Daoy (cell line): Measurements from ENCODE around the gene GAK. TPM values are rescaled to one million over a fixed set of nuclear protein-coding genes. Genes with fewer than 3 reads are reported as not detected.

Experiments used
- DNase-seq: peaks from one replicate; pipeline ENCODE4 v3.0.0-alpha.2; 2015; ENCODE audit warnings: low read depth
- total RNA-seq: library from RNA; depleted of rRNA; stranded (reverse); fragments of >200 nt; shearing (Covaris generic); gene quantifications from 2 replicates; pipeline ENCODE4 v1.2.3, GENCODE V29; 2014

Gene GAK
- total RNA-seq, 1 experiment from 2014 or later, result 71.9 TPM

DNA sequence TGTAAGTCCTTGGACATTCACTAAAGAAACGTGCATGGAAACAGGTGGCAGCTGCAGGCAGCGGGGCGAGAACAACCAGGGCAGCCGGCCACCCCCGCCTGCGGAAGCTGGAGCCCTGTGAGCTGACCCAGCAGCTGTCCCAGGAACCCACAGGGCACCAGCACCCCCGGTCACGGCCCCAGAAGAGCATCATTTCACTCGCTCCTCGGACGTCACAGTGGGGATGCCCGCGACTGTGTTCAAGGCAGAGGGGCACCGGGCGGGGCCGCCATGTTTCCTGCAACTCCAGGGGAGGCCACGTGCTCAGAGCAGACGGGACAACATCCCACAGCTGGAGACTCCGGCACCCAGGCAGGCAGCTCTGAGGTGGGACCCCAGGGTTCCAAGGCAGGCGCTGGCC, 61.2 kb downstream of the GAK start:
- no peak for DNase-seq

DNA sequence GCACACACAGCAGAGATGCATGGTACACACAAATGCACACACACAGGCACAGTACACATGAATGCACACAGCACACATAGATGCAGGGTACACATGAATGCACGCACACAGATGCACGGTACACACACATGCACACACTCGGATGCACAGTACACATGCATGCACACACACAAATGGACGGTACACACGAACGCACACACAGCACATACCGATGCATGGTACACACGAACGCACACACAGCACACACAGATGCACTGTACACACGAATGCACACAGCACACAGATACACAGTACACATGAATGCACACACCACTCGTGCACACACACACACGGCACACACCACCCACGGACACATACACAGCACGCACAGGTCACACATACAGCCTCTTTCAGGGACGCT, 62.3 kb downstream of the GAK start:
- no peak for DNase-seq

DNA sequence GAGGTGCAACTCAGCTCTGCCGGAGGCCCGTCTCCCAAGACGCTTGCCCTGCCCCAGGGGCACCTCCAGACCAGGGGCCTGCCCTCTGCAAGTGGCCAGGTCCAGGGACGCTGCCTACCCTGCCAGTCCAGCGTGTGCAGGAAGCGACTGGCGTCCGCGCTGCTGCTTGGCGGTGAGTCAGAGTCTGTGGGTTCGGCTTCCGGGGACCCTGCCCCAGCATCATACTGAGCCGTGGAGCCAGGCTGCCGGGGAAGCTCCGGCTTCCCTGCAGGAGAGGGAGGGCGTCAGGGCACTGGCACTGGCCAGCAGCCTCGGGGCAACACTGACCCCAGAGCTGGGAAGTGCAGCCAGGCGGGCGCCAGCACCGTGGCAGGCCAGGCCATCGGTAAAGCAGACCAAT, 63.7 kb downstream of the GAK start:
- DNase-seq, result no peak

DNA sequence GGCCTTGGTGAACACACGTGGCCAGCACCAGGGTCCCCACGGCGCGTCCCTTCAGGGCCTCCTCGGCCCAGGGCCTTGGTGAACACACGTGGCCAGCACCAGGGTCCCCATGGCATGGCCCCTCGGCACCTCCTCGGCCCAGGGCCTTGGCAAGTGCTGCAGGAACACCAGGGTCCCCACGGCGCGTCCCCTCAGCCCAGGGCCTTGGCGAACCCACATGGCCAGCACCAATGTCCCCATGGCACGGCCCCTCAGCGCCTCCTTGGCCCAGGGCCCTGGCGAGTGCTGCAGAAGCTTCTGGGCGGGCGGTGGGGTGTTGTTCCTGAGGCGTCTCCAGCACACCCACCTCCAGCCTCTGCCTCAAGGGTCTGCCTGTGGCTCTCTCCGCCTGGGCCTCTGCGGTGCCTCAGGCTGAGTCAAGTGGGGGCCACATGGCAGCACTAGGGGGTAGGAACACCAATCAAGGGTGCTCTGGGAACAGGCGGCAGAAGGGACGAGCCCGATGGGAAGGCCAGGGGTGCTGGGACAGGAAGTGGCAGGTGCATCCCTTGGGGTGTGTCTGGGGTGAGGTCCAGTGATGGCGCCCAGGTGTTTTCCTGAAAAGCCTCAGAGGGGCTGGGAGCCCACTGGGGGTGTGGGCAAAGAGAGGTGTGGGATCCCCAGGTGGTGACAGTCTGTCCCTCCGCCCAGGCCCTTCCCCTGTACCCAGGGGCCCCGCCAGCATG, 64.4 kb downstream of the GAK start:
- DNase-seq, result no peak

DNA sequence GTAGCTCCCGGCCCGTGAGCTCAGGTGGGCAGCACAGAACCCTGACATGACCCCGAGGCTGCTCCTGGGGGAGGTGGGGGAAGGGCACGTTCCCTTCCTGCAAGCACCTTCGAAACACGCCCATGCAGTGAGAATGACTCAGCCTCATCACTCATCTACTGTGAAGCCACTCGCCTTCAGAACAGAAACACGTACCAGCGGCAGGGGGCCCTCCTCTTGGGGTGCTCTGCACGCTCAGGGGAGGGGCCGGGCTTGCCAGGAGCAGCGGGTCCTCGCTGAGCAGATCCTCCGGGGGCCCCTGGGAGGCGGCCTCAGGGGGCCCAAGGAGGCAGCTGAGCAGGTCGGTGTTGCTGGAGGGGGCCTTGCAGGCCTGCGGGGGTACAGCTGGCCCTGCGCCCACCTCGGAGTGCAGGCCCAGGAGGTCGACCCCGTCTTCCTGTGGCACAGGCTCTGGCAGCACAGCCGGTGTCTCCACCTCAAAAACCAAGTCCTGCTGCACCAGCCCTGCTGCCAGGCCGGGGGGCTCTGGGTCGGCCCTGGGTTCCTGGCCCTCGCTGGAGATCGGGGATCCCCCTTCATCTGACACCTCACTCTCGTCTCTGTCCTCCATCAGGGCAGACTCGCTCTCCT, 65.2 kb downstream of the GAK start:
- DNase-seq, result peak; percentile 49

DNA sequence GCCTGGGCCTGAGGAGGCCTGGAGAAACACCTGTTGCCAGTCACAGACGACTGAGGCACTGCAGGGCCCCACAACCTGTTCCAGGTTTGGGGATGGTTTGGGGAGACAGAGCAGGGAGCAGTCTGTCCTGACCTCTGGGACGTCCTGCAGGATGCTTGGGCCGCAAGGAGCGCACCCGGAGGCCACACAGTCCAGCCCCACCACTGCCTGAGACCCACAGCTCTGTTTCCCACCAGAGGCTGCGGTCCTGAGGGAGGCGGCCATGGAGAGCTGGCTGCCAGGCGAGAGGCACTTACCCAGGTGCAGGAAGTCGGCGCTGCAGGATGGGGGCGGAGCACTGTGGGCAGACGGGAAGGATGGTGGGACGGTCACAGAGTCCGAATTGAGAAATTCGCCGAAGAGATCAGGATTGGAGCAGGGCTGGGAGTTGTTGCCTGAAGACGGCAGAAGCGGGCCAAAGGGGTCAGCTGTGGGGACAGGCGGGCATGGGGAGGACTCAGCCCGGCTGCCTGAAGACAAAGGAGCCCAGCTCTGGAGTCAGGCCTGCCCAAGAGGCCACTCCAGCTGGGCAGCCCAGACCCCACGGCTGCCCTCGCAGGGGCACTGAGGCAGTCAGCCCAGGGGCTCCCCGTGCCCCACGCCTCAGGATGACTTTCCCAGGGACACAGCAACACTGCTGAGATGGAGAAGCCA, 65.9 kb downstream of the GAK start:
- no peak for DNase-seq

DNA sequence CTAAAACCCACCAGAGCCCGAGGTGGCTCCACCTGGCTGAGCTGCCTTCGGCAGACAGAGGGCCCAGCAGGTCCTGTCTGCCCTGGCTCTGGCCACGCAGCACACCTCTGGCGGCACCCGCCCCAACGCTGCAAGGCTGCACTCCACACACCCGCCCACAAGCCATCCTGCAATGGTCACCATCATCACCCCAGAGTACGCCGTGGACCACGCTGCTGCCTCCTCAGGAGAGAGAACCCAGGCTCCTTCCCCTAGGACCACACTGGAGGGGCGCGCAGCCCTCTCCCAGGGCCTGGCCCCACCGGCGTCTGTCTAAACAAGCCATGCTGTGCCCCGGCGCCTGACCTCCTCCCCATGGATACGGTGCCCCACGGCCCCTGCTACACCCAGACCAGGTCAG, 66.5 kb downstream of the GAK start:
- no peak for DNase-seq

DNA sequence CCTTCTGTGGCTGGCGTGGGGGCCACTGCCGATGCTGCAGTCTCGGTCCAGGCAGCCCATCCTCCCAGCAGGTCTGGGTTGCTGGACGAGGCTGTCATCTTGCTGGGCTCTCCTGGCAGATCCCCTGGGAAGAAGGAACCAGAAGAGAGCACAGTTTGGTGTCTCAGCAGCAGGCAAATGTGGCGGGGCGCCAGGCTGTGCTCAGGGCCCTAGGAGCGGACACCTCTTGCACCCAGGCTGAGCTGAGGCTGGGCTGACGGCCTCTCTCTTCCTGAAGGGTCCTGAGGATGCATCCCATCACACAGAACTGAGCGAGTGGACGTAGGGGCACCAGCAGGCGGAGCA, 67.0 kb downstream of the GAK start:
- DNase-seq, result no peak

DNA sequence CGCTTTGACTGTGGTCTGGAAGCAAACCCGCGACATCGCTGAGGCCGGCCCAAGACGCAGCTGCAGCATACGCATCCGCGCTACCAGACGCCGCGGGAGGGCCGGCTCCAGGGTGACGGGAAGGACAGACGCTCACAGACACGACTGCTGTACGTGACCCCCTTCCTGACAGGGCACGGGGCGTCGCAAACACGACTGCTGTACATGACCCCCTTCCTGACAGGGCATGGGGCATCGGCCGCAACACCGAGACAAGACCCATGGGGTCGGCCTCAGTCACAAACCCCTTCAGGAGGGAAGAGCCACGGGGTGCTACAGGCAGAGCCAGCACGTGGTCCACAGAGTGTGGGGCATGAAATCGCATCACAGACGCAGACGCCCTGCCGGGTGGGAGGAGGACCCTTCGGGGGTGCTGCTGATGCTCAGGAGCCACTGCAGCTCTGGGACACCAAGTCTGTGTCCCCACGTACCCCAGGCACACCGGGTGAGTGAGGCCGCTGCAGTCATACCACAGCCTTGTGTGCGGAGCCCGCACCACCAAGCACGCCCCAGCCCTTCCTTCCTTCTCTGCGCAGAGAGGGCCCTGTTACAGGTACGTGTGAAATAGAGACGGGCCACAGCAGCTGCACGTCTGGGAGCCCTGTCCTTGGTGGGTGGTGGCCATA, 67.5 kb downstream of the GAK start:
- no peak for DNase-seq

DNA sequence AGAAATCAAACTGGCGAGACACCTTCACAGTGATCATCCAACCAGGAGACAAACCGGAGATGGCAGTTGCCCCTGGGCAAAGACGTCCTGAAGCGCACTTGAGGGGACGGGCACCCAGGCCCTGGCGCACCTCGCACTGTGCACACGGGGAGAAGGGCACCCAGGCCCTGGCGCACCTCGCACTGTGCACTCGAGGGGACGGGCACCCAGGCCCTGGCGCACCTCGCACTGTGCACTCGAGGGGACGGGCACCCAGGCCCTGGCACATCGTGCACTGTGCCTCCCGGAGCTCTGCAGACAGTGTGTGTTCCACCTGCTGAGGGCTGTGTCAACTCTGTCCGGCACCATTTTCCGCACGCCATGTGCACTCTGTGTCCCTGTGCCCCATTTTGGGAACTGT, 71.6 kb downstream of the GAK start:
- DNase-seq, result no peak

DNA sequence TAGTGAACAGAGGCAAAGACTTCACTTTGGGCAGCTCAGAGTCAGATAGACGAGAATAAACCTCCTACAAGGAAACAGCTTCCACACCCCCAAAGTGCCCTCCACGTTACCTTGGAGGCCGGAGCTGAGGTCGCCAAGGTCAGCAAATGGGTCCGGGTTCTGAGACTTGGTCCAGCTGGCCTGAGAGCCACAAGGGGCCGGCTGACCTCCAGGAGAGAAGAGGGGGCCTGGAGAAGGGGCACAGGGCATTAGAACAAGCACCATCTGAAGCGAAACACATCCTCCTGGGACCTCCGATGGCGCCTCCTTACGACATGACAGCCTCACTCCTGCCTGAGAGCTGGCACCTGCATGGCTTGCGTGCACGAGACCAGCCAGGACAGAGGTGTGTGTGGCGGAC, 72.6 kb downstream of the GAK start:
- no peak for DNase-seq

DNA sequence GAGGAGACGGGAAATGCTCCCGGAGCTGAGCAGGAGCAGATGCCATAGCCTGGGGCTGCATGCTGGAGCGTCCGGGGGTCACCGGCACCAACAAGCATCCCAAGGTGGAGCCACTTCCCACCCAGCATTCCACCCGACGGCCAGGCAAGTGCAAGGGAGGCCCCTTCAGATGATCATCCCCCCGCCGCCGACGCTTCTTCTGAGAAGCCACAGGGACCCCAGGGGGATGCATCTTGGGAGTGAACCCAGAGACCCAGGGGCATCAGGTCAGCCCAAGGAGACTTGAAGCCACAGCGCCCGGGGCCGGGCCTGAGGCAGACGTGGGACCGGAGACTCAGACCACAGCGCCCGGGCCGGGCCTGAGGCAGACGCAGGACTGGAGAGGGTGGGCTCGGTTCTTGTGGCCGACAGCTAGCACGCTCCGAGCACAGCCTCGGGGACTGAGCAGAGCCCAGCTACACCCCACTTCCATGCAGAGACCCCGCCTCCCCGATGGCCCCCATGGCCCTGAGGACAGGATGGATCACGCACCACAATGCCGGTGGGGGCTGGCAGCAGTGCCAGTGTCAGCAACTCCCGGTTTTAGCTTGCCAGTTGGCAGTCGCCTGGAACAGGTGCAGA, 73.2 kb downstream of the GAK start:
- no peak for DNase-seq

DNA sequence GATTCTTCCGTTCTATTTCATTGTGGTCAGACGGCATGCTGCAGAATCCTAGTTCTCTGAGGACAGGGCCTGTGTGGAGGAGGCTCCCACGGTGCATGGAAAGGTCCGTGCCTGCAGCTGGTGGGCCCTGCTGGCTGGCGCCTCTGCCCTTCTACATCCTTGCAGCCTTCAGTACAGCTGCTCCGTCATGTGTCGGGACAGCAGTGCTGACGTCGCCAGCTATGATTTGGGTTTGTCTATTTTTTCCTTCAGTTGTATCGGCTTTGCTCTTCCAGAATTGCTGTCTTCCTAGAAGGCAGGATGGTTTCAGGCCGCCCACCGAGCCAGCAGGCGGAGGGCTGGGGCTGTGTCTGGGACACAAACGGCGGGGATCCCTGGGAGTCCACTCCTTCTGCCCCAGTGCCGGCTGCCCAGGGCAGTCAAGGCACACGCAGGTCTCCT, 74.1 kb downstream of the GAK start:
- no peak for DNase-seq

DNA sequence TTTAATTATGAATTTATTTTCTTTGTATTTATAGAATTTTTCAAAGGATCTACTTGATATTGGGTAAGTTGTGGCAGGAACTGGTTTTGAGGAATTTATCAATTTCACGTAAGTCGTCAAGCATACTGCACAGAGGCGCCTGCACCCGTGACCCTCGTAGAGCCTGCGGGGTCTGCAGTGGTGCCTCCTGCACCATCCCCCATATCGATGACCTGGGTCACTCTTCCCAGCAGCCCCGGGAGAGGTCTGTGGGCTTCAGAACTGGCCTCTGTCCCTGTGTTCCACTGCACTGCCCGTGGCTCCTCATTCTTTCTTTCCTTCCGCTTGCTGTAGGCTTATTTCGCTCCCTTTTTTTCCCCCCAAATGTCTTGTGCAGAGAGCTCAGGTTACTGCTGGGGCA, 74.7 kb downstream of the GAK start:
- DNase-seq, result no peak

DNA sequence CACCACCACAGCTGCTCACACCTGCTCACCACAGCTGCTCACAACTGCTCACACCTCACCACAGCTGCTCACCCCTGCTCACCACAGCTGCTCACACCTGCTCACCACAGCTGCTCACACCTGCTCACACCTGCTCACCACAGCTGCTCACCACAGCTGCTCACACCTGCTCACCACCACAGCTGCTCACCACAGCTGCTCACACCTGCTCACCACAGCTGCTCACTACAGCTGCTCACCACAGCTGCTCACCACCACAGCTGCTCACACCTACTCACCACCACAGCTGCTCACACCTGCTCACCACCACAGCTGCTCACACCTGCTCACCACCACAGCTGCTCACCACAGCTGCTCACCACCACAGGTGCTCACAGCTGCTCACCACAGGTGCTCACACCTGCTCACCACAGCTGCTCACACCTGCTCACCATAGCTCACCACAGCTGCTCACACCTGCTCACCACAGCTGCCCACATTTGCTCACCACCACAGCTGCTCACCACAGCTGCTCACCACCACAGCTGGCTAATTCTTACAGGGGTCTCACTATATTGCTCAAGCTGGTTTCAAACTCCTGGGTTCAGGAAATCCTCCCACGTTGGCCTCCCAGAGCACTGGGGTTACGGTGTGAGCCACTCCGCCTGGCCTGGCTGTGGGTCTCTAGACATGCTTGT, 75.8 kb downstream of the GAK start:
- DNase-seq, result no peak

DNA sequence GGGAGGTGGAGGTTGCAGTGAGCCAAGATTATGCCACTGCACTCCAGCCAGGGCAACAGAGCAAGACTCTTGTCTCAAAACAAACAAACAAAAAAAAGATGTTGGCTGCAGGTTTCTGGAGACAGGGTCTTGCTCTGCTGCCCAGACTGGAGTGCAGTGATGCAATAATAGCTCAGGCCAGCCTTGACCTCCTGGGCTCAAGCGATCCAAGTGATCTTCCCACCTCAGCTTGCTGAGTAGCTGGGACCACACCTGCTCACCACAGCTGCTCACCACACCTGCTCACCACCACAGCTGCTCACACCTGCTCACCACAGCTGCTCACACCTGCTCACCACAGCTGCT, 76.3 kb downstream of the GAK start:
- no peak for DNase-seq

DNA sequence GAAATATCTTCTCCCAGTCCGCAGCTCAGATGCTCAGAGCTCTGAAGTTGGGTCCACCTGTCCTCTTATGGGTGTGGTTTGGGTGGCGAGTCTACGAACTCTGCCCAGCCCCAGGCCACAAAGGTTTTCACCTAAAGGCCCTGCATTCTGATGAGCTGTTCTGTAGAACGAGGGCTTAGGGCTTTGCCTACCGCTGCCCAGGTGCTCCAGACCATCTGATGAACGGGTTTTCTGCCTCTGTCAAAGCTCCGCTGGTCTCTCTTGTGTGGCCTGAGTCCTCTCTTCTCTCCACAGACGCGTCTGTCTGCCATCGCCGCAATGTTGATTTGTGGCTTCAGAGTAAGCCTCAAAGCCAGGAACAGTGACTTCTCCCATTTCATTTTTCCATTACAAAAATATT, 77.8 kb downstream of the GAK start:
- no peak for DNase-seq

DNA sequence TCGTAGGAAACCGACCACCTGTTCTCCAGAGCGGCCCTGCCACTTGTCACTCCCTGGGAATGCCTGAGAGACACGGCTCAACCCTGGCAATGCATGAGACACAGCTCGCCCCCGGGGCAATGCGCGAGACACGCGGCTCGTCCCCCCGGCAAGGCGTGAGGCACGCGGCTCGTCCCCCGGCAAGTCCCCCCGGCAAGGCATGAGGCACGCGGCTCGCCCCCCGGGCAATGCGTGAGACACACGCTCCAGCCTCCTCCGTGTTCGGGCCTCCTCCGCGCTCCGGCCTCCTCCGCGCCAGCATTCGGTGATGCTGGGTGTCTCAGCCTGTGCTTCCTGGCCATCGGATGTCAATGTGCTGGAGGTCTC, 78.7 kb downstream of the GAK start:
- no peak for DNase-seq

DNA sequence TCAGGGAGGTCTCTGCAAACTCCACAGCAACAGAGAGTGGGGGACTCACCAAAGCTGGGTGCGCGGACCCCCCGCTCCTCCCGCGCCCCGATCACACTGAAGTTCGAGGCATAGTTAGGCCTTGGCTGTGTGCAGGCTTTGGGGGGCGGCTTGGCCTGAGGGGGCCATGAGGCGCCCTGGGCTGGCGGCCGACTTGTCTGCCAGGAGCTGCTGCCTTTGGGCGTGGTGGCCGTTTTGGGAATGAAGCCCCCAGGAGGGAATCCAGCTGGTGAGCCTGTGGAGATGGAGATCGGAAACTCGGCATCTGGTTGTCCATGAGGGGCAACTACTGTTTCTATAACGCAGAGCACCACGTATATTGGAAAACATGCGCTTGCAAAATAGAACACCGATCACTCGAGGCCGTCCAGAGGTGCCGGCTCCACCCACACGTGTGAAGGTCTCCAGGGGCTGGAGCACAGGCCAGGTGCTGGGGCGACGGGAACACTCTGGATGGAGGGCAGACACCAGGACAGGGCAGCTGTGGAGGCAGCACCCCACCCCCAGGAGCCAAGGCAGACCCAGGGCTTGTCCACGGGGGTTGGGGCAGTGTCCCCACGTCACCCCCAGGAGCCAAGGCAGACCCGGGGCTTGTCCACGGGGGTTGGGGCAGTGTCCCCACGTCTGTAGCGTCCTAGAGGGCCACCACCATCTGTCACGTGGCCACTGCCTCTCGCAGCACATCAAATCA, 80.2 kb downstream of the GAK start:
- no peak for DNase-seq

DNA sequence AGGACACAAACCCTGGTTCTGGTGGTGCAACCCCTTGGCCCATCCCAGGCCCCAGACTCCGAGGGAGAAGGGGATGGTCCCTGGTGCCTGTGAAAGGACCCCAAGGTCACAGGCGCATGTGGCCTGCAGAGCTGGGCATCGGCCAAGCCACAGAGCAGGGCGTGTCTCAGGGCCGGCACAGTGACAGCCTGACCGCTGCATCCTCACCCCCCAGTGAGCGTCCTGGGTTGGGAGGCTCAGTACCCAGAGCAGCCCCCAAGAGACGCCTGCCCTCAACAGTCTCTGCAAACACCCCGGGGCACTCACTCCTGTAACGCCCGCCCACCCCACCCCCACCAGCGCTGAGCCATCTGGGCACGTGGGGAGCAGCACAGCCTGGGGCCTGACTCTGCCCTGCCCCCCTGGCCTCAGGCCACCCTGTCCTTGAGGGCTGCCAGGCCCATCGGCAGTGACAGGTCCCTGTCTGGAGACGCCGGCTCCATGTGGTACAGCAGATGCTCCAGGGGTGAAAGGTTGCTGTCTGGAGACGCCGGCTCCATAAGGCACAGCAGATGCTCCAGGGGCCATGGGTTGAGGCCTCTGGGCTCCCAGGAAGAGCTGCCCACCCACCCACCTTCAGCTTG, 81.7 kb downstream of the GAK start:
- no peak for DNase-seq
